PFSK-1 (cell line): Measurements from ENCODE around the gene NAALADL2.

ENCODE experiments used
- FOXP2 ChIP-seq: optimal IDR thresholded peaks from 2 replicates; pipeline ENCODE3; 2011; ENCODE audit warnings: borderline replicate concordance, control low read depth, inconsistent platforms; ENCODE audit not compliant: insufficient read depth; ENCODE audit errors: extremely low read length, extremely low read depth
- POLR2AphosphoS5 ChIP-seq: IDR thresholded peaks from 2 replicates; pipeline ENCODE4 v1.6.1; 2012; ENCODE audit warnings: low read depth, mild to moderate bottlenecking, control low read depth, low read length, moderate library complexity
- REST ChIP-seq, 2 experiments: IDR thresholded peaks; 2 replicates each; pipeline versions ENCODE4 v1.6.1 to v1.8.0; 2011 to 2012; ENCODE audit warnings: low read depth in 2 of 2, low read length in 2 of 2, control low read depth in 1 of 2, inconsistent platforms in 1 of 2, mild to moderate bottlenecking in 1 of 2, moderate library complexity in 1 of 2; ENCODE audit not compliant: insufficient read depth in 1 of 2
- SIN3A ChIP-seq: IDR thresholded peaks from 2 replicates; pipeline ENCODE4 v1.6.1; 2012; ENCODE audit warnings: mild to moderate bottlenecking, low read length, moderate library complexity, borderline replicate concordance; ENCODE audit not compliant: insufficient read depth
- TAF1 ChIP-seq: IDR thresholded peaks from 2 replicates; pipeline ENCODE4 v1.6.1; 2012; ENCODE audit warnings: low read length, control low read depth, borderline replicate concordance; ENCODE audit not compliant: insufficient read depth

Gene NAALADL2

GRCh38 chr3:175226444-175226843 lies 367.3 kb downstream of the NAALADL2 start:
- TF ChIP-seq TAF1 = no peak
- TF ChIP-seq FOXP2 = no peak
- TF ChIP-seq POLR2AphosphoS5 = no peak
- TF ChIP-seq SIN3A = no peak

- TF ChIP-seq FOXP2 = no peak
- TF ChIP-seq SIN3A = no peak
- TF ChIP-seq POLR2AphosphoS5 = no peak
- TF ChIP-seq TAF1 = no peak
- TF ChIP-seq REST (IDR thresholded peaks at IDR 0.05; ENCODE audit: insufficient read depth in 1 of 2, low read depth in 2 of 2, low read length in 2 of 2) = no peak
These were observed 368.0 kb downstream of the NAALADL2 start for GRCh38 chr3:175227126-175227525.

GRCh38 chr3:175233957-175234940 lies 375.1 kb downstream of the NAALADL2 start:
- TF ChIP-seq FOXP2 = no peak
- no peak for TF ChIP-seq REST (IDR thresholded peaks at IDR 0.05; ENCODE audit: insufficient read depth in 1 of 2, low read depth in 2 of 2, low read length in 2 of 2)
- TF ChIP-seq POLR2AphosphoS5 = no peak
- no peak for TF ChIP-seq SIN3A
- no peak for TF ChIP-seq TAF1

- no peak for TF ChIP-seq SIN3A
- no peak for TF ChIP-seq FOXP2
- no peak for TF ChIP-seq POLR2AphosphoS5
- no peak for TF ChIP-seq TAF1
- no peak for TF ChIP-seq REST (IDR thresholded peaks at IDR 0.05; ENCODE audit: insufficient read depth in 1 of 2, low read depth in 2 of 2, low read length in 2 of 2)
These were observed 379.7 kb downstream of the NAALADL2 start for GRCh38 chr3:175238801-175239200.

- TF ChIP-seq SIN3A (no peak), TAF1 (no peak), FOXP2 (no peak), POLR2AphosphoS5 (no peak), REST (IDR thresholded peaks at IDR 0.05; ENCODE audit: insufficient read depth in 1 of 2, low read depth in 2 of 2, low read length in 2 of 2) (no peak)
These were observed 381.8 kb downstream of the NAALADL2 start for GRCh38 chr3:175240921-175241320.
